Rectal smooth muscle tissue (tissue), 1 donor: ENCODE measurements around the gene KDM5C.

Experiments used
- H3K27ac ChIP-seq: one replicate; pipeline ENCODE4 v1.7.0; 2013; ENCODE audit warnings: low read depth, low read length, inconsistent platforms
- H3K27me3 ChIP-seq: one replicate; pipeline ENCODE4 v1.7.0; 2013; ENCODE audit warnings: low read length; ENCODE audit not compliant: control insufficient read depth, insufficient read depth
- H3K36me3 ChIP-seq: one replicate; pipeline ENCODE4 v1.7.0; 2013; ENCODE audit warnings: low read length; ENCODE audit not compliant: control insufficient read depth, insufficient read depth
- H3K4me1 ChIP-seq: one replicate; pipeline ENCODE4 v1.7.0; 2013; ENCODE audit warnings: low read length; ENCODE audit not compliant: control insufficient read depth, insufficient read depth
- H3K4me3 ChIP-seq: one replicate; pipeline ENCODE4 v1.7.0; 2013; ENCODE audit warnings: low read length
- H3K9ac ChIP-seq: one replicate; pipeline ENCODE4 v1.7.0; 2013; ENCODE audit warnings: low read length

KDM5C gene

DNA sequence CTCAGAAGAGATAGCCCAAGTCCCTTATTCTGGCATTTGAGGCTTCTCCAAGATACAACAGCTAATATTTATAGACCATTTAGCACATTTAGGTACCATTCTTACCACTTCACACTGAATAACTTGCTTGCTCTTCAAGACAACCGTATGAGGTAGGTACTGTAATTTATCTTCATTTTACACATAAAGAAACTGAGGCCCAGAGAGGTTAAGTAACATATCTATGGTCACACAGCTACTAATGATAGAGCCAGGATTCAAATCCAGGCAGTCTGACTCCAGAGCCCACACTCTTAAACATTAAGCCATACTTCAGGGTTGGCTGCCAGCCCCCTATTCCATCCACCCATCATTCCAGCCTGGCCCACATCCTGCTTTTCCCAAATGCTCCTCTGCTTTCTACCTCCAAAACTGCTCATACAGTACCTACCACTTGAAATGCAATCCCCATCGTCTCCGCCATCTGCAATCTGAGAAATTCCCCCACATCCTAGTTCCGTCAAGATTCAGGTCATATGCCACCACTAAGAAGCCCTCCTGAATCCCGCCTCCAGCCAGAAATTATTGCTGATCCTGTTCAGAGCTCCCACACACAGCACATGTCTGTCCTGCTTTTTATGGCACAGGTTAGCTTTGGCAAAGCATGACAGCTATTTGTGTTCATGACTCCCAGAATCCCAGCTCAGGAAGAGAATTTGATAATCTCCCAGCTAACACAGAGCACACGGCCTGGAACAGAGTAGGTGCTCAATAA is 32.8 kb upstream of the KDM5C start:
- no peaks in the 10 kb centered on the region for H3K4me1 ChIP-seq
- H3K27me3 ChIP-seq, result peaks cover 4% of the 10 kb centered on the region
- no peak overlapping the region for H3K4me3 ChIP-seq
- H3K9ac ChIP-seq, result no peak overlapping the region
- H3K27ac ChIP-seq, result no peak overlapping the region
- H3K36me3 ChIP-seq, result no peaks in the 10 kb centered on the region

DNA sequence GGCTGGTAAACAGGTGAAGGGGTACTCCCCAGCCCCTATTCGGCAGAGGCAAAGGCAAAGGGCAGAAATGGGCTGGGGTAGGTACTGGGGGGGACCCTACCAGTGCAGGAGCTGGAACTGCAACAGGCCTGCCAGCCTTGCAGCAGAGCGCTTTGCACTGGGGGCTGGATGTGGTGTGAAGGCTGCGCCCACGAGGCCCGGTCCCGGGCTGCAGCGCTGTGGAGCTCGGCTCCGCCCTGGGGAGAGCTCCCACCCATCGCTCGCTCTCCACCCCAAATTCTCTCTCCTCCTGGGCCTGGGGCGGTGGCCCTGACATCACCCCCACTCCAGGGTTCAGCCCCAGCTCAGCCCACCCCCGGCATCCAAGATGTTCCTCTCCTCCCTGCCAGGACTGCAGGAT is 32.2 kb upstream of the KDM5C start:
- H3K4me3 ChIP-seq, result no peak overlapping the region
- H3K36me3 ChIP-seq, result no peaks in the 10 kb centered on the region
- no peak overlapping the region for H3K27ac ChIP-seq
- H3K4me1 ChIP-seq, result no peaks in the 10 kb centered on the region
- no peak overlapping the region for H3K9ac ChIP-seq
- H3K27me3 ChIP-seq, result peaks cover 4% of the 10 kb centered on the region

DNA sequence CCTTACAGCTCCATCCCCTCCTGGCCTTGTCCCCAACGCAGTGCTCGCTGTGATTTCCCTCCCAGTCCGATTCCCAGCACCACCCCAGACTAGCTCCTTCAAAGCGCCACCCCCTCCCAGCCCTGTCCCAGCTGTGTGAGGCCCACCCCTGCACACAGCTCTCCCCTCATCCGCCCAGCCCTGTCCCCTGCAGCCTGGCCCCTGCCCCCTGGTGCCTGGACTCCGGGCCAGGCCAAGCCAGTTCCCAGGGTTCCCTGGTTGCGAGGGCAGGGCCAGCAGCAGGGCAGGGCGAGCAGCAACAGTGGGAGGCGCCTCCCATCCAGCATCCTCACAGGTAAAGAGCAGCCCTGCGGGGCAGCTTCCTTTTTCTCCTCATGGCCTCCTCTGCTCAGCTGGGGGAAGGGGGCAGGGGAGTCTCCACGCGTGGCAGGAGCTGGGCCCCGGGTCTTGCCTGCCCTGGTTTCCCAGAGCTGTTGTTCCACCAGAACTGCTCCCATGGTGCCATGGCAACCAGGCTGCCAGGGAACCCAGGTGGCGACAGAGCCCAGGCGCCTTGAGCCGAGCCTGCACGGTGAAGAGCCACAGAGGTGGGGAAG is 31.5 kb upstream of the KDM5C start:
- Histone ChIP-seq H3K27ac (no peak overlapping the region), H3K27me3 (peaks cover 4% of the 10 kb centered on the region), H3K4me1 (no peaks in the 10 kb centered on the region), H3K4me3 (no peak overlapping the region), H3K36me3 (no peaks in the 10 kb centered on the region), H3K9ac (no peak overlapping the region)

DNA sequence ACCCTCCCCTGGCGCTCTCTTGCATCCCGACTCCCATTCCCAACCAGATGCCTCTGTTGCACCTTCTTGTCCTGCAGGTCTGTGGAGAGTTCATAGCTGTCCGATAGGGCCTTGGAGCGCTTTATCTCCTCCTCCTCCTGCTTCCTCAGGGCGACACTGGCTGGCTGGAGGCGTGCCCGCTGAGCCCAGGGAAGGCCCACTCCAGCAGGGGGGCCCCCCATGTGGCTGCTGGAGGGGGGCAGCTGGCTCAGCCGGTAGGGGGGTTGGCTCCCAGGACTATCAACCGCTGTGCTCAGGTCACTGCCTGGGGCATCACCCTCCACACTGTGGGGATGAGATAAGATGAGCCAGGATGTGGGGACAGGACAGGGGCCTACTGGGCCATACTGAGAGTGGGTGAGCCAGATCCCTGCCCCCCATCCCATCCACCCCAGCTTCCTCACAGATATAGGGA is 30.8 kb upstream of the KDM5C start:
- Histone ChIP-seq H3K4me3 (no peak overlapping the region), H3K9ac (no peak overlapping the region), H3K4me1 (no peaks in the 10 kb centered on the region), H3K27me3 (peaks cover 4% of the 10 kb centered on the region), H3K36me3 (no peaks in the 10 kb centered on the region), H3K27ac (no peak overlapping the region)

DNA sequence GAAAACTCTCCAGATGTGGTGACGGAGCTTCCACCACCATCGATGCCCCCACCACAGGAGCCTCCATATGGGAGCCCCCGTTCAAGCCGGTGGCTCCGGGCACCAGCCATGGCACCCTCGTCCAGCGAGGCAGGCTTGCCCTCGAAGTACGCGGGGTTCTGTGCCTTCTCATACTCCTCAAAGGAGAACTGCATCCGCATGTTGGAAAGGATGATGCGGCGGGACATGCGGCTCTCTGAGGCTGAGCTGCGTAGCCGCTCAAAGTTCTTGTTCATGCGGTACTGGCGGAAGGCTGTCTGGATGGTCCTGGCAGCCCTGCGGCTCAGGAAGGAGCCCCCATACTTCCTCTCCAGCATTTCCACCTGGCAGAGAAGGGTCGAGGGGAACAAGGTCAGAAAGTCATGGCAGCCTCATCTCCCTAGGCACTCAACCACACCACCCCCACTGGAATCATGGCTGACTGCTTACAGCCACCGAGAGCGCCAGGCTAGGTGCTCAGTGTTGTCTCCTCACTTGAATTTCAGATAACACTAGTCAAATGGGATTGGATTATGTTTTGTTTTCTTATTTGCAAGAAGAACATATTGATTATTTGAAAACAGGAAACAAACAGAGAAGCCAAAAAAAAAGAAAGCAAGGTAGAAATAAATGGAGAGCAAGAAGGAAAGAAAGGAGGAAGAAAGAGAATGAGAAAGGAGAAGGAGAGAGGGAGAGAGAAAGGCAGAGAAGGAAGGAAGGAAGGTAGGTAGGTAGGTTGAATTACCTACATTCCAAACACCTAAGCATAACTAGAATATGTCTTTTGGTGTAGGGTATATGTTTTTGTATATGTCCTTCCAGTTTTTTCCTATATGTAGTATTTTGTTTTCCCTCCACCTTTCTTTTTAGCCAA is 29.8 kb upstream of the KDM5C start:
- Histone ChIP-seq H3K27ac (no peak overlapping the region), H3K4me3 (no peak overlapping the region), H3K4me1 (no peaks in the 10 kb centered on the region), H3K9ac (no peak overlapping the region), H3K27me3 (peaks cover 4% of the 10 kb centered on the region), H3K36me3 (no peaks in the 10 kb centered on the region)

DNA sequence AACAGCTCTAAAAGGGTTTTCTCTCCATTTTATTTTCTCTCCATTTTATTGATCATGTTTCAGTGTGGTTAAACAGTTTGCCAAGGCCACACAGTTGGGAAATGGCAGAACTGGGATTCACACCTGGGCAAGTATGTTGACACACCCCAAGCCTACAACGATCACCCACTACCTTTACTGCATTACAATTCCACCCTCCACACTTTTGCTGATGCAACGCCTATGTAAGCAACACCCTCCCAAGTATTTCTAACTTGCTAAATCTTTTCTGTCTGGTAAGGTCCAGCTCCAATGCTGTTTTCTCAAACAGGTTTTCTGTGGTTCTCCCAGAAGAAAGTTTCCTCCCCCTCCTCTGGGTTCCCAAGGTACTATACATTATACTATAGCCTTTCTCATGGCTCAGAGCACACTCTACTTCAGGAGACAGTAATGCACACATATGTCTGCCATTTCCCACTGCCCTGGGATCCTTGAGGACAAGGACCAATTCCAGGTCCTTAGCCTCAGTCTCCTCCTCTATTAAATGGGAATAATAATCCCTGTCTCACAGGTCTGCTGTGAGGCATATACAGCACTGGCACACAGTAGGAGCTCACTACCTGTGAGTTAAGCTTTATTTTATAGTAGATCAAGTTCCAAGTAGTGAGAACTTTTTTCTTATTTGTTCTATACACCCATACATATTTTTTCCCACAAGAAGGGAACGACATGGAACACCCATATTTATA is 28.4 kb upstream of the KDM5C start:
- H3K27me3 ChIP-seq, result peaks cover 4% of the 10 kb centered on the region
- no peak overlapping the region for H3K27ac ChIP-seq
- no peak overlapping the region for H3K4me3 ChIP-seq
- H3K36me3 ChIP-seq, result no peaks in the 10 kb centered on the region
- H3K4me1 ChIP-seq, result no peaks in the 10 kb centered on the region
- no peak overlapping the region for H3K9ac ChIP-seq

DNA sequence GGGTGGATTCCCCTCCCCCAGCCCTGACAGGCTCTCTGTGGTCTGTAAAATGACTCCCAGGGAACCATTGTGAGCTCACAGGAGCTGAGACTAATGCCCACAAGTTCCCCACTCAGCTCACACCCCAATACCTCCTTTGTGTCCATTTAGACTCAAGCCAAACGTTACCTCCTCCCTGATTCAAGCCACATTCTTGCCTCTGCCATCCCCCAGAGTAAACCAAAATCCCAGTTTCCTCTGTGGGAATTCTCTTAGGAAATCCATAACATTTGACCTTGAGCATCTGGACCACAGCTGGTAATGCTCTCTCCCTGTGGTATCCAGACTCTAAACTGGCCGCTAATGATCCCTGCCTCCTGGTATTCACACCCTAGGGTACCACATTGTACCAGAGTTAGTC is 26.3 kb upstream of the KDM5C start:
- peaks cover 2% of the 10 kb centered on the region for H3K27me3 ChIP-seq
- no peak overlapping the region for H3K4me3 ChIP-seq
- H3K27ac ChIP-seq, result no peak overlapping the region
- no peak overlapping the region for H3K9ac ChIP-seq
- H3K36me3 ChIP-seq, result no peaks in the 10 kb centered on the region
- H3K4me1 ChIP-seq, result no peaks in the 10 kb centered on the region

DNA sequence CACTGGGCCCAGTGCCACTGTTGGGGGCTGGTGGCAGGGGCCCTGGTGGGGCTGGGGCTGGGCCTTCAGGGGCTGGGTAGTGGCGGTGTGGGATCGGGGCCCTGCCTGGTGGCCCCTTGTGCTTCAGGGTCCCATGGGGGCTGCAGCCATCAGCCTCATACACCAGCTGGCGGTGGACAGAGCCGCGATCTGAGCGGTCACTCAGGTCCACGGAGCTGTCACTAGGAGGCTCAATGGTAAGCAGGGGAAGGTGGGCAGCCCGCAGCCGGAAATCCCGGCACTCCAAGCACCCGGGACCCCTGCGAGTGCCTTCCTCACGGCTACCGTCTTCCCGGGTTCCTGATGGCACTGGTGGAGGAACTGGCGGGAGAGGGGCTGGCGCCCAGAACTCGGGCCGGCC is 25.5 kb upstream of the KDM5C start:
- Histone ChIP-seq H3K27me3 (peaks cover under 1% of the 10 kb centered on the region), H3K4me3 (no peak overlapping the region), H3K27ac (no peak overlapping the region), H3K4me1 (no peaks in the 10 kb centered on the region), H3K36me3 (no peaks in the 10 kb centered on the region), H3K9ac (no peak overlapping the region)

DNA sequence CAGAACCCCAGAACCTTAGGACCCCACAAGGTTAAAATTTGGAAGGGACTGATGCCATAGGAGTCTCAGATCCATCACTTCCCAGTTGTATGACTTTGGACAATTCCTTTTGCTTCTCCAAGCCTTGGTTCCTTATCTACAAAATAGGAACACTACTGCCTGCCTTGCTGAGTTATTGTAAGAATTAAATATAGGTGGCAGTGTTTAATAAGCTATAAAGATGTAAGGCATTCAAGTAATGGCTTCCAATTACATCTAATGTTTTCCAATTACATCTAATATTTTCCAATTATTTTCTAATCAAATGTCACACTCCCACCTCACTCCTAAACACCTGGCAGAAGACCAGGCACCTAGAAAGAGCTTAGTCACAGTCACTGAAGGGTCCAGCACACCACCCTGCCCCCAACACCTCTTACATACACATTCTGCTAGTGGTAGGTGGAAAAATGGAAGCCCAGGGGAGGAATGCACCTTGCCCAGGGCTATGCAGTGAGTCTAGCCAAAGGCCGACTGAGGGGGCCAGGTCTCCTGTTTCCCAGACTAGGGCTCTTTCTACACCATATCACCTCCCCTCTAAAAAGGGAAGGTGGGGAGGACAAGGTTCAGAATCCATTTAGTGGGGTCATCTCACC is 24.5 kb upstream of the KDM5C start:
- Histone ChIP-seq H3K4me1 (no peaks in the 10 kb centered on the region), H3K9ac (no peak overlapping the region), H3K27ac (no peak overlapping the region), H3K4me3 (no peak overlapping the region), H3K27me3 (no peaks in the 10 kb centered on the region), H3K36me3 (no peaks in the 10 kb centered on the region)

DNA sequence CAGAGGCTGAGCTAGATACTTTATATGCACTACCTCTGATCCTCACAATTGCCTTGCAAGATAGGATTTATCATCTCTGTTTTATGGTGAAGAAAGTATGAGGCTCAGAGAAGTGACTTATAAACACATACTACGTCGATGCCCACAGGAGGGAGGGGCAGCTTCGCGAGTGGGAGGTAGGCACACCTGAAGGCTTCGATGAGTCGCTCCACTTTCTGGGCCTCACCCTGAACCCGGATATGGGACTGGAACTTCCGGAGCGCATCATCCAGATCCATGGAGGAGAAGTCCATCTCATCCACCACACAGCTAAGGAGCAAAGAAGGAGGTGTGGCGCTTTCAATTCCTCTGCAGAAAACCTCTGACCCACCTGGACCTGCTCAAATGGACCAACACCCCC is 22.9 kb upstream of the KDM5C start:
- Histone ChIP-seq H3K4me1 (no peaks in the 10 kb centered on the region), H3K27ac (no peak overlapping the region), H3K9ac (no peak overlapping the region), H3K36me3 (no peaks in the 10 kb centered on the region), H3K4me3 (no peak overlapping the region), H3K27me3 (no peaks in the 10 kb centered on the region)

DNA sequence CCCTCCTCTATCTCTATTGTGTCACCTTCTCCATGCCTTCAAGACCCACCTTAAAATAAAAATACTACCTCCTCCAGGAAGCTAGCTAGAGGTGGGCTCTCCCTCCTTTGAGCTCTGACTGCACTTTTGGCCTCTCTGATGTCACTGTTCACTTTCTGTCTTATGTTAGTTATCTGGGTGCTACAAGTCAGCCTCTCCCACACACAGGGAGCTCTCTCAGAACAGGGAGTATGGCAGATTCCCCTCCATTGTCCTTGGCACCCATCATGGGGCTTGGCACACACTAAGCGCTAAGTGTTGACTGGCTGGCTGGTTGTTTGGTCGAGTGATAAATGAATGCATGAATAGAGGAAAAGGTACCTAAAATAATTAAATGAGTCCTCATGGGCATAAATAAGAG is 21.2 kb upstream of the KDM5C start:
- Histone ChIP-seq H3K9ac (no peak overlapping the region), H3K36me3 (no peaks in the 10 kb centered on the region), H3K27ac (no peak overlapping the region), H3K27me3 (no peaks in the 10 kb centered on the region), H3K4me3 (no peak overlapping the region), H3K4me1 (no peaks in the 10 kb centered on the region)

DNA sequence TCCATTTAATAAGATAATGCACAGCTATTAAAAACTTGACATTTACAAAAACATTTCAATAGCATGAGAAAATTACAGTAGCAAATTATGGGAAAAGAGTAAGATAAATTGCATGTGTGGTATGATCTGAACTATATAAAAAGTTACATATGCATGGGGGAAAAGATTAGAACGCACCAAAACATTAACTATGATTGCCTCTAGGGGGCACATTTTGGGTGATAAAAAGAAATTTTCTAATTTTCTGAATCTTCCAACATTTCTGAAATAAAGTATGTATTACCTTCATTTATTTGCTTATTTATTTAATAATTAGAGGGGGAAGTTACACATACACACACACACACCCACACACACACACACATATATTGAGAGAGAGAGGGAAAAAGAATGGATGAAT is 19.6 kb upstream of the KDM5C start:
- Histone ChIP-seq H3K9ac (no peak overlapping the region), H3K4me1 (no peaks in the 10 kb centered on the region), H3K36me3 (no peaks in the 10 kb centered on the region), H3K27ac (no peak overlapping the region), H3K27me3 (no peaks in the 10 kb centered on the region), H3K4me3 (no peak overlapping the region)
